NK-92 treated with Interleukin-12 subunit alpha and Interleukin-12 subunit beta, amount 100 ng/mL, for 24 hours (cell line): ENCODE measurements around the gene SLC15A1.

Experiments
- DNase-seq: peaks from one replicate; lab custom pipeline; 2025; lab: John Stamatoyannopoulos, UW

SLC15A1 gene

DNA sequence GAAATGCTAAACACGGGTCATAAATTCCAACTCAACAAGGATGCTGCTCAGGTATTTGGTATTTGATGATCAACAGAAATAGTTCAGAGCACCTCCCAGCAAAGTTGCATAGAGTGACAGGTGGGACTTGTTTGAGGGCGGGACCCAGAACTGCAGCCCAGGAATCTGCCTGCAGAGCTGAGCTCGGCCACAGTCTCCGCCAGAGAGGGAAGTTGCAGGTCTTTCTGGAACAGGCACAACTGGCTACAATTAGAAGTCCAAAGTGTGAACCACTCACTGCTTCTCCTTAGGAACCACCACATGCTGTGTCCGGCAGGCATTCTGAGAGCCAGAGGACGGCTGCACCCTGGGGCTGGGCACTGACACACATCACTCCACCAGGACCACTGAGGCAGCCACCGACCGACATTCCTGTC, 1.1 kb downstream of the SLC15A1 start:
- no peak for DNase-seq

DNA sequence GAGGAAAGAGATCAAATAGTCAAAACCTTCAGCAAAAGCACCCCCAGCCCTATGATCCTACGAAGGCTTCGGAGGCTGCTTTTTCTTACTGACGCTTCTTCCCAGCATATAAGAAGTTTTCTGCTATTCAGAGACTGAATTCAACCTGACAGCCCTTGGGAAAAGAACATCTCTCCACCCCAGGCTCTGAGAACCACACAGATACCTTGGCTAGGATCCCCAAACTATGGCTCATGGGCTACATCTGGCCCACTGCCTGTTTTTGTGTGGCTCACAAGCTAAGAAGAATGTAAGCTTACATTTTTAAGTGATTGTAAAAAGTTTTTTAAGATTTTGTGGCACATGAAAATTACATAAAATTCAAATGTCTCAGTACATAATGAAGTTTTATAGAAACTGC, 3.0 kb downstream of the SLC15A1 start:
- no peak for DNase-seq

DNA sequence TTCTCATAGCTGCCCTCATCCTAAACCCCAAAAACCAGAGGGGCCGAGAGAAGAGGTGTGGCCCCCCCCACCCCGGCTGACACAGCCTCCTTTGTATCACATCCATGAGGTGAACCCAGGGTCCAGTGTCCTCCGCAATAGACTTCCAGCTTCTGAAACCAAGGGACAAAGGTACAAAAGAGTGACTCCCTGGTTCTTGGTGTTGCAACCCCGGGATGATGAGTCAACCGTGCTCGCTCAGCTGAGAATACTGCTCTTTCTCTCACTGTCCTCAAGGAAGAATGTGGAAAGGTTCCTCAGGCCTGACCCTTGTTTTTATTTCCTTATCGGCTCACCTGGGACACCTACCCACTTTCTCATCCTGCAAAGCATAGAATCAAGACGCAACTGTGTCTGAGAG, 5.5 kb downstream of the SLC15A1 start:
- no peak for DNase-seq

DNA sequence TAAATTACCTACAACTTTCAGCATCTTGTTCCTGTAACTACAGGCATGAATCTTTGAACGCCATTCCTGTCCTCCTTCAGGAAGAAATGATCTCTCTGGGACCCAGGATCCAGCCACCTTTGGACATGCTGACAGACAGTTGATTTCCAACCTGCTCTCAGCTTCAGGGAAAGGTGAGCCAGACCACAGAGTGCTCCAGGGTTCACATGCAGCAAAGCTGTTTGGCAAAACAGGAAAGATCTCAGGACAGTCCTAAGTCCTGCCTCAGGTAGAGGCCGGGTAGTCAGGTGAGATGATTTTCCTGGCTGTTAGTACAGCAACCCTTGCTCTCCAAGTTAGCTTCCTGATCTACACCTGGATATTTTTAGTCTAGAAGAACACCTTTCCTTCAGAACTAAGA, 9.1 kb downstream of the SLC15A1 start:
- DNase-seq: no peak

DNA sequence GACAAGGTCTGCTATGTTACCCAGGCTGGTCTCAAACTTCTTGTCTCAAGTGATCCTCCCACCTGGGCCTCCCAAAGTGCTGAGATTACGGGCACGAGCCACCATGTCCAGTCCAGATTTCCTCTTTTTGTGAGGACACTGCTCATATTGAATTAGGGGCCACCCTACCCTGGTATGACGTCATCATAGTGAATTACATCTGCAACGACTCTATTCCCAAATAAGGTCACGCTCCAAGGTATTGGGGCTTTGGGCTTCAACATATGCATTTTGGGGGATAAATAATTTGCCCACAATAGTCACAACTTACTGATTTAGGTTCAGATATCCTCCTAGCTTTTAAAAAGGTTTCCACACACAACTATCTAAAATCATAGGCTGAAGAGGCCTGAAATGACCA, 9.5 kb downstream of the SLC15A1 start:
- DNase-seq: no peak

DNA sequence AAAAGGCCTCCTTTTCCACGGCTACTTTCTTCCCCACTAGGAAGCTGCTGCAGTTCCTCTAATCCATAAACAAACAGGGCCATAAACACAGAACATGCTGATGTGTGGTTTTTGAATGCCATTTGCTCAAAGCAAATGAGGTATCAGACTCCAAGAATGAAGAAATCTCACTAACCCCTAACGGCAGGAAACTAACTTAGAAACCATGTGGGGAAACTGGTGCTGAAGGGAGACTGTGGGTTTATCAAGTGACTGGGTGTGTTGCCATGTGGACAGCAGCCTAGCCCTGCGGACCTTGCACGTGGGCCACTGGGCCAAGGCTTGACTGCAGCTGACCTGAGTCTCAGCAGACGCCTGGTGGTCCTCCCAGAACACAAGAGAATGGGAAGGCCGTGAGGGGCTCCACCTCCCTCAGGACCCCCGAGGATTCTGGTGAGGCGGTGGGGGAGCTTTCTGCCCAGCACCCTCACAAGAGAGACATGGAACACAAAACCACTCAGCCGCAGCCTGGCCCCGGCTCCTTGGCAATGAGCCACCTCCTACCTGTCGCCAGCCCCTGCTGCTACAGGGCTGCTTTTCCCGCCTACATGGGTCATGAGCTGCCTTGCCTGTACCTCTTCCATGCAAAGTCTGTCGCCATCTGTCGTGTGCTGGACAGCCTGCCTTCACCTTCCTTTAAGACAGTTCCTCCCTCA, 10.6 kb downstream of the SLC15A1 start:
- no peak for DNase-seq

DNA sequence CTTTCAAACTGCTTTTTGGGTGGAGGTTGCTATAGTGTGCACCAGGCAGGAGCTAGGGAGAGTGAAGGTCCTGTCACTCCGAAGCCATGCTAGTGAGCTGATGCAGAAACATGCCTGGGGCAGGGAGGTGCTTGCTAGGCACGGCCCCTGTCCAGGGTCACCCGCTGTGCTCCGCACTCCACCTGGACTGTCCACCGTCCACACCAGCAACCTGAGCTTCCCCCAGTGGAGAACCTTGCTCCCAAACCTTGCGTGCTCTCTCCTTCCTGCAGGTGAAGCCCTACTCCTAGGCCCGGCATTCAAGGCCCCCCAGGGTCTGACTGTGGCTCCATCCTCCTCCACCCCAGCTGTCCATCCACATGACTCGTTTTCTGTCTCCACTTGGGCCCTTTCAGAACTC, 12.3 kb downstream of the SLC15A1 start:
- no peak for DNase-seq

DNA sequence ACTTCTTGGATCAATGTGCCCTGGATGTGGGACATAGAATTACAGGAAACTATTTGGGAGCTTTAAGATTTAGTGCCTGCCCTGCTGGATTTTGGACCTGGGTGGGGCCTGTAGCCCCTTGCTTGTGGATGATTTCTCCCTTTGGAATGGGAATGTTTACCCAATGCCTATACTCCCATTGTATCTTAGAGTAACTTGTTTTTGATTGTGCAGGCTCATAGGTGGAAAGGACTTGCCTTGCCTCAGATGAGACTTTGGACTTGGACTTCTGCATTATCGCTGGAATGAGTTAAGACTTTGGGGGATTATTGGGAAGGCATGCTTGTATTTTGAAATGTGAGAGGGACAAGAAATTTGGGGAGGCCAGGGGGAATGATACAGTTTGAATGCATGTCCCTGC, 13.5 kb downstream of the SLC15A1 start:
- DNase-seq: no peak

DNA sequence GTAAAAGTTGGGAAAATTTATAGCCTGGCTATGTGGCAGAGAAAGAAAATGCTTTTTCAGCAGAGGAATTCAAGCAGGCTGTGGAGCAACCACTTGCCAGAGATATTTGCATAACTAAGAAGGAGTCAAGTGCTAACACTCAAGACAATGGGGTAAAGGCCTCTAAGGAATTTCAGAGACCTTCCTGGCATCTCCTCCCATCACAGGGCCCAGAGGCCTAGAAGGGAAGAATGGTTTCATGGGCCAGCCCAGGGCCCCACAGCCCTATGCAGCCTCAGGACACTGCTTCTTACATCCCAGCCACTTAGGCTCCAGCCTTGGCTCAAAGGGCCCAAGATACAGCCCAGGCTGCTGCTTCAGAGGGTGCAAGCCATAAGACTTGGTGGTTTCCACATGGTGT, 14.3 kb downstream of the SLC15A1 start:
- no peak for DNase-seq

DNA sequence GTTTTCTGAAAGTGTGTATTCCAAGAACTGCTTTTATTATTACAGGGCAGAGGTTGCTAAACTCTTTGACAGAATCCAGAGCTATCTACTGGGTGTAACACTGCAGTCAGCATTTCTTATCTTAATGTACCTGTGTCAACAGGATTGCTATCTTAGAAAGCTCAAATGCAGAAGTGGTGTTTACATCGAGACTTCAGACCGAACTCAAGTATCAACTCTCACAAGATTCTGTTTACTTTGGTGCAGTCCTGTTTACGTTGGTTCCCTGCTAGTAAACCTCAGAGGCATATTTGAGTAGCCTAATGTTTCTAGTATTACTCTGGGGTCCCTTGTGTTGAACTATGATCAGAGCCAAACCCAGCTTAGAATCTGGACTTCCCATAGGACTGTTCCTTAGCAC, 20.5 kb downstream of the SLC15A1 start:
- DNase-seq: no peak

DNA sequence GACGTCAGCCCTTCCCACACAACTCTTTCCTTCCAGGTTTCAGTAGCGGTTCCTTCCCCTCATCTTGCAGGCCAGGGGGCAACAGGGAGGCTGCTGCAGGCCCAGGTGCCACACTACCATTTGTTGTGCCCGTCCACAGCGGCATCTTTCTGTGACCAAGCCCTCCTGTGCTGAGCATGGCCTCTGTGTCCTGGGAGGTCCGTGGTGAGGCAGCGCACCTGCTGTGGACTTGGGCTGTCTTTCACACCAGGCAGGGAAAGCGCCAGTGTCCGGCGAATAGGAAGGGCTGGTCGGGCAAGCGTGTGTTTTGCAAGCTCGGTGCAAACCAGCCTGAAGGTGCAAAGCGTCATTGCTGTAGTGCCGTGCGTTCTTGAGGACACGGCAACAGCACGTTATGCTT, 21.4 kb downstream of the SLC15A1 start:
- no peak for DNase-seq

DNA sequence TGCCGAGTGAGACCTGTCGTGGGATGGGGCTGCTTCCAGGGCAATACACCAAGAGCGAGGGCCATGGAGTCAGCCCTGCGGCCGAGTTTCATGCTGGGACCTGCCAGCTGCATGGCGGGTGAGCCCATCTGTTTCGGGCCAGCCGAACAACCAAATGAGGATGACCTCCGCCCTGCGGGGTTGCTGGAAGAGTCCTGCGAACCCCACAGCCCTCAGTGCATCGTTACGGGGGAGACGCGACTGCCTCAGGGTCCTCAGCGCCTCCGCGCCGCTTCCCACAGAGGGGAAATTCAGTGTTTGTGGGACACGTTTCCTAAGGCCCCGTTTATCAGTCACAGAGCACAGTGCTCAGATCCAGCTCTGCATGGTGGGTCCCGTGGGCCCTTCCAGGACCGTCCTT, 22.0 kb downstream of the SLC15A1 start:
- DNase-seq: no peak

DNA sequence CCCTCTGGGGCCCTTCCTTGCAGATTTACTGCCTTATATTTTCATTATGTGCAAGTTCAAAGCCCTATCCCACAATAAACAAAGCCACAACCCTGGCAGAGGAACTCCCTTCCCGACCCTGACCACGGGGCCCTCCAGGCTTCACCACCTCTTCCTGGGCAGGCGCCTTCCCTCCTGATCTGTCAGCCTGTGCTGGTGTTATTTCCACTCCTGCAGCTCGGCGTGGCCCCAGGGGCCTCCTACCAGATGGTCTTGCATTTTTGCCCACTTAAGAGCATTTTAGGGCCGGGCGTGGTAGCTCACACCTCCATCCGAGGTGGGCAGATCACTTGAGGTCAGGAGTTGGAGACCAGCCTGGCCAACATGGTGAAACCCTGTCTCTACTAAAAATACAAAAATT, 22.8 kb downstream of the SLC15A1 start:
- DNase-seq: no peak

DNA sequence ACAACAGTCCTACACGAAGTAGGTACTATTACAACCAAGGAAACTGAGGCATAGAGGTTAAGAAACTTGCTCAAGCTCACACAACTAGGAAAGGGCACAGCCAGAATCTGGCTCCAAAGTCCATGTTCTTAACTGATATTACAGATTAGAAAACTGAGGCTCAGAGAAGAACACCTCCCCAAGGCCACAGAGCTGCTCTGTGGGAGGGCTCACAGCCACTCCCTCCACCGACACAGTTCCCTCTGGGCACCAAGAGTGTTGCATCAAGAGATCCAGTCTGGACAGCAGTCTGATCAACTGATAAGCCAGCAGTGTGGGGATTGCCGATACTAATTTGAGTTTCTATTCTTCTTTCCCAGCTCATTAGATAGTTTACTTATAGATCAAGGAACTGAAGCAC, 29.5 kb downstream of the SLC15A1 start:
- no peak for DNase-seq

DNA sequence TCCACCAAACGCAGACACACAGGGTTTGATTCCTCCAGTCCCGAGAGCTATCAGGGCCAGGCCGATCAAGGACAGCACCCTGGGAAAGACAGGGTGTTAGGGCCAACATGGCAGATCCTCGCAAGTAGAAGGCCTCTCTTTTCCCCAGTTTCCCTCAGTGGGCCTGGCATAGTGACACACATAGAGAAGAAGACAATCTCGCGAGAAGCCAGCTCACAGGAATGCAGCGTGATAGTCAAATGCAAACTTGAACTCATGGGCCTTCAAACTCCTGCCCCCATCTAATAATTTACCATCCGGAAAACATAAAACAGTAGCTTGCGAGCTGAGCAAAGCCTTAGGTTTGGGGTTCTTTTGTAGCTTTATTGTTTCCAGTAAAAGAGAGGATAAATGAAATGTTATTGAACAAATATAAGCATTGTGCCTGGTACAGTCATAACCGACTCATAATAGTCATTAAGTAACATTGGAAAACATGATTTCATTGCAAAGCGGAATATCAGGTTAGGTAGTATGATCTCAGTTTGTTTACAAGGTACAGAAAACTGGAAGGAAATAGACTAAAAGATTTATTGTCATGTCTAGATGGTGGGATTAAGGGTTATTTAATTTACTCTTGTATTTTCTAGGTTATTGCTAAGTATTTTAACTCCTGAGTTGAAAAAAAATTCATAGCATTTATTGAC, 30.5 kb downstream of the SLC15A1 start:
- no peak for DNase-seq

DNA sequence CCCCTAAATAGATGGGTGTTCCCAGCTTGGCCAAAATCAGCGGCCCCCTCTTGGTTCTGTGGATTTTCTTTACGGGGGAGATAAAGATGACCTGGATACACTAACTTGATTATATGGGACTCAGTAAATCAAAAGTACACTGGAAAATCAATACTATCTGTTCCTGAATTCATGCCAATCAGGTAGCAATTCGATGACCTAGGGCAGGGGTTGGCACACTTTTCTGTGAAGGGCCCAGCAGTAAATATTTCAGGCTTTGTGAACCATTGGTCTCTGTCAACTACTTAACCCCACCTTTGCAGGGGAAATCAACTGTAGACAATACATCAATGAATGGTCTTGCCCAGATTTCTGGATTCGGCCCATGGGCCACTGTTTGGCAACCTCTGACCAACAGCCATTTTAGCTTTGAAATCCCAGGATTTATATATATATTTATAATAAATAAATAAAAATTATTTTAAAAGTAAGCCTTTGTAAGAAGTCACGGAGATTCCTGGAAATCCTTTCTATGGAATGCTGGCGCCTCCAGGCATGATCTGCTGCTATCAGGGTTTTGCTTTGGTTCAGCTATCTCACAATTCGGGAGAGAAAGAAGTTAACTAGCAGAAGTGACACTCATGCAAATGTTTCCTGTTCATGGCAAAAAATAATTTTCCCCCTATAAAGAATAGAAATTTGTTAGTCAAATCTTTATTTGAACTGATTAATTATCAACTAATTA, 32.8 kb downstream of the SLC15A1 start:
- no peak for DNase-seq

DNA sequence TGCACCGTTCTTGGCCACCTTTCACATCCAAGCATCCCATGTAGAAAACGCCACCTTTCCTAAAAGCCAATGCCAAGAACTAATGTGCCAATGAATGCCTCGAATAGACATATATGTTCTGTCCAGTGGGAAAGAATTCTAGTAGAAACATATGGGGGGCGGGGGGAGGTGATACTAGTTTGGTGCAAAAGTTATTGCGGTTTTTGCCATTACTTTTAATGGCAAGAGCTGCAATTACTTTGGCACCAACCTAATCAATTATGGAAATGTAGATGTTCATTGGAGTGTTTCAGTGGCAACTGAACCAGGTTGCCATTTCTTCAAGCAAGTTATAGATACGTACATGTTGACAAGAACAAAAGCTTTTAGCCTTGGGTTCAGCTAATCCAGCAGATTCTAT, 34.6 kb downstream of the SLC15A1 start:
- DNase-seq: no peak

DNA sequence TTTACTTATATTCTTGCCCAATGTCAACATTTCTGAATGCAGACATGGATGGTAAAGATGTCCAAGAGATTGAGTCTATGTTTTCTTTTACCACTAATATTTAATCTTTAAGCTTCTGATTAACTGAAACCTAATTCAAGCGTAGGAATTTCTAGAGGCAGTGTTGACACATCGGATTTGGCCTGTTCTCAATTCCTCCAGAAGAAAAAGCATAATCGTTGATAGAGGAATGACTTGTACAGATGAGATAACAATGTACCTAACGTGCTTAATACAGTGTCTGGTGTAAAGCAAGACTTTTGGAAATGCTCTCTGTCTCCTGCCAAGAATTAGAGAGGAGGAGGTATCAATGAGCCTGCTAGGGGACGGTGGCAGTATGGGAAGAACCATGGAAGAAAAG, 35.2 kb downstream of the SLC15A1 start:
- DNase-seq: no peak

DNA sequence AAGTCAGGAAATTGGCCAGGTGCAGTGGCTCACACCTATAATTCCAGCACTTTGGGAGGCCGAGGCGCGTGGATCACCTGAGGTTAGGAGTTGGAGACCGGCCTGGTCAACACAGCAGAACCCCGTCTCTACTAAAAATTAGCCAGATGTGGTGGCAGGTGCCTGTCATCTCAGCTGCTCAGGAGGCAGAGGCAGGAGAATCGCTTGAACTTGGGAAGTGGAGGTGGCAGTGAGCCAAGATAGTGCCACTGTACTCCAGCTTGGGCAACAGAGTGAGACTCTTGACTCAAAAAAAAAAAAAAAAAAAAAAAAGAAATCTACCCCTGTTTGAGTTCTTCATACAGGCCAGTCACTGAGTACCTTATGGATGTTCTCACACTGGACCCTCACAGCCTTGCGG, 42.0 kb downstream of the SLC15A1 start:
- no peak for DNase-seq

DNA sequence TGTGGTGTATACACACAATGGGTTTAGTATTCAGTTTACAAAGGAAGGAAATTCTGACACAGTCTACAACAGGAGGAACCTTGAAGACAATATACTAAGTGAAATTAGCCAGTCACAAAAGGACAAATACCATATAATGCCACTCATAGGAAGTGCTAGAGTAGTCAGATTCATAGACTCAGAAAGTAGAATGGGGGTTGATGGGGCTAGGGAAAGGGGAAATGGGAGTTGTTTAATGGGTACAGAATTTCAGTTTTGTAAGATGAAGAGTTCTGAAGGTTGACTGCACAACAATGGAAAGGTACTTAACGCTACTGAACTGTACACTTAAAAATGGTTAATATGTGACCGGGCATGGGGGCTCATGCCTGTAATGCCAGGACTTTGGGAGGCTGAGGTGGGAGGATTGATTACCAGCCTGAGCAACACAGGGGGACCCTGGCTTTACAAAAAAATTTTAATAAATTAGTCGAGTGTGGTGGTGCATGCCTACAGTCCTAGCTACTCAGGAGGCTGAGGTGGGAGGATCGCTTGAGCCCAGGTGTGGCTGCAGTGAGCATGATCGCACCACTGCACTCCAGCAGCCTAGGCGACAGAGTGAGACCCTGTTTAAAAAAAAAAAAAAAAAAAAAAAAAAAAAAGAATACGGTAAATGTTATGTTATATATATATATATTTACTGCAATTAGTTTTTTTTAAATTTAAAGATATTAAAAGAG, 45.0 kb downstream of the SLC15A1 start:
- no peak for DNase-seq

DNA sequence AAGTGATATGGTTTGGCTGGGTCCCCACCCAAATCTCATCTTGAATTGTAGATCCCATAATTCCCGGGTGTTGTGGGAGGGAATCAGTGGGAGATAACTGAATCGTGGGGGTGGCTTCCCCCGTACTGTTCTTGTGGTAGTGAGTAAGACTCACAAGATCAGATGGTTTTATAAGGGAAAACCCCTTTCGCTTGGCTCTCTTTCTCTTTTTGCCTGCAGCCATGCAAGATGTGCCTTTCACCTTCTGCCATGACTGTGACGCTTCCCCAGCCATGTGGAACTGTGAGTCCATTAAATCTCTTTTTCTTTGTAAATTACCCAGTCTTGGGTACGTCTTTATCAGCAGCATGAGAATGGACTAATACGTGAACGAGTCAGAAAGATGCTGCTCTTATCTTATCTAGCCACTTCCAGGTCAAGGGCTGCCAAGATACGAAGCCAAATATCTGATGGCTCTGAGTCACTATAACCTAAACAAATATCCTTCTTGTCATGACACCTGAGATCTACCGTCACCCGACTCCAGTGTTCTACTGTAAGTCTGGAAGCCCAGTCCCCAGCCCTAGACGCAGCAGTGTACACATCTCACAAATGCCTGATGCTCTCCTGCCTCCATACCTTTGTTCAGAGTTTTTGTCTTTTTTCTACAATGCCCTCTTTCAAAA, 45.9 kb downstream of the SLC15A1 start:
- no peak for DNase-seq

DNA sequence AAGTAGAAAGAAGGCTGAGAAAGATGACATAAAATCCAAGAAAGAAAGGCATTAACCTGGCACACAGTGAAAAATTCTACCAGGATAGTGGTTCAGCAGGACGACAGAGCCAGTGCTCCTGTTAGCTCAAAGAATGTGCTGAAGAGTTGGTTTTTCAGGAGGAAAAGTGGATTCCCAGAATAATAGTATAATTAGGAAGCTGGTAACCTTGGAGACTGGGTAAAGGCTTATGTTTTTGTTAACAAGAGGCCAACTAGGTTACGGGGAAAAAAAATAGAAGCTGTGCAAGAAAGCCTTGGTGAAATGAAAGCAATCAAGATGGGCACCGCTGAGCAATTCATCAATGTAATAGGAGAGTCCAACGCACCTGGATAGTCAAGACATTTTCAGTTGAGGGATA, 54.7 kb downstream of the SLC15A1 start:
- no peak for DNase-seq
